Panc1 (cell line): Measurements from ENCODE around the gene IL22RA1. TPM values are rescaled to one million over a fixed set of nuclear protein-coding genes. Genes with fewer than 3 reads are reported as not detected.

Experiments used
- ATAC-seq: fragments of 200-7000 bp; cut with Tn5 transposase; 2 replicates; pipeline ENCODE4 v1.9.1; 2020; ENCODE audit warnings: mild to moderate bottlenecking, moderate library complexity
- BruUV-seq: library from RNA; stranded (reverse); fragments of 400-500 nt; replicated peaks from 2 replicates; lab custom pipeline; 2021; lab: Mats Ljungman, UMichigan
- CTCF ChIA-PET: fragments of 300-600 bp; sonication (Branson Sonifier 250); formaldehyde crosslinking; loops from one replicate; lab custom pipeline; 2022; ENCODE audit warnings: antibody characterized with exemption; lab: Charles Lee
- POLR2A ChIA-PET: fragments of 300-600 bp; sonication (Branson Sonifier 250); formaldehyde crosslinking; loops from one replicate; lab custom pipeline; 2022; ENCODE audit warnings: antibody characterized with exemption; lab: Charles Lee
- DNase-seq: peaks from one replicate; pipeline ENCODE4 v3.0.0-alpha.2; 2010; ENCODE audit warnings: low read depth, low spot score
- H3K27ac ChIP-seq: 2 replicates; pipeline ENCODE4 v1.5.1; 2011; ENCODE audit warnings: mild to moderate bottlenecking, low read length, inconsistent platforms
- H3K27me3 ChIP-seq: fragments of 200-500 bp; sonication (Bioruptor generic); 2 replicates; pipeline ENCODE4 v1.6.0; 2014; ENCODE audit warnings: low read length, inconsistent platforms; ENCODE audit not compliant: control insufficient read depth, insufficient read depth
- H3K36me3 ChIP-seq: fragments of 200-500 bp; sonication (Bioruptor generic); 2 replicates; pipeline ENCODE4 v1.5.1; 2014; ENCODE audit warnings: inconsistent platforms, mild to moderate bottlenecking, low read length, moderate library complexity; ENCODE audit not compliant: control insufficient read depth, insufficient read depth
- H3K4me1 ChIP-seq: 2 replicates; pipeline ENCODE4 v1.5.1; 2011; ENCODE audit warnings: inconsistent platforms, mild to moderate bottlenecking, low read length, moderate library complexity; ENCODE audit not compliant: control insufficient read depth, insufficient read depth
- H3K4me3 ChIP-seq, 2 experiments: 2 replicates each; pipeline ENCODE4 v1.5.1; 2011 to 2012; ENCODE audit warnings: low read depth in 2 of 2, low read length in 2 of 2, mild to moderate bottlenecking in 2 of 2, inconsistent platforms in 1 of 2, moderate library complexity in 1 of 2
- H3K9me3 ChIP-seq: fragments of 200-500 bp; sonication (Bioruptor generic); 2 replicates; pipeline ENCODE4 v1.5.1; 2014; ENCODE audit warnings: low read depth, mild to moderate bottlenecking, inconsistent platforms, low read length, moderate library complexity; ENCODE audit not compliant: control insufficient read depth, insufficient read depth
- CTCF ChIP-seq: fragments of 450-650 bp; IDR thresholded peaks from 2 replicates; pipeline ENCODE4 v1.5.1; 2017; ENCODE audit warnings: mild to moderate bottlenecking
- POLR2AphosphoS5 ChIP-seq: IDR thresholded peaks from 2 replicates; pipeline ENCODE4 v1.6.1; 2012; ENCODE audit warnings: mild to moderate bottlenecking, low read depth, low read length, moderate library complexity
- REST ChIP-seq, 2 experiments: IDR thresholded peaks; 2 replicates each; pipeline ENCODE4 v1.6.1; 2011 to 2012; ENCODE audit warnings: low read depth in 2 of 2, control low read depth in 1 of 2, low read length in 1 of 2, mild to moderate bottlenecking in 1 of 2, moderate library complexity in 1 of 2; ENCODE audit not compliant: insufficient read depth in 1 of 2
- SIN3A ChIP-seq: IDR thresholded peaks from 2 replicates; pipeline ENCODE4 v1.6.1; 2012; ENCODE audit warnings: low read depth, mild to moderate bottlenecking, low read length, moderate library complexity, borderline replicate concordance; ENCODE audit not compliant: insufficient read depth
- TCF7L2 ChIP-seq: IDR thresholded peaks from 2 replicates; pipeline ENCODE4 v1.6.1; 2011; ENCODE audit warnings: mild to moderate bottlenecking, low read depth, low read length, inconsistent platforms
- in situ Hi-C: cut with HindIII; loops from 2 replicates; pipeline ENCODE4 v1.10.0; 2016; ENCODE audit warnings: low sequenced_read_pairs, low pct_unique_long_range_greater_than_20kb
- intact Hi-C: fragments of 100-400 bp; cut with micrococcal nuclease; formaldehyde crosslinking; loops from one replicate; pipeline ENCODE4 v1.10.0; 2022; ENCODE audit not compliant: unreplicated experiment
- total RNA-seq: library from RNA; stranded (reverse); gene quantifications from one replicate; pipeline ENCODE4 v1.2.1, GENCODE V29; 2021; ENCODE audit not compliant: unreplicated experiment

IL22RA1 gene
- total RNA-seq, 1 experiment from 2014 or later, result 1.1 TPM

- no peak for TF ChIP-seq POLR2AphosphoS5
- no peak for TF ChIP-seq REST (IDR thresholded peaks at IDR 0.05; ENCODE audit: insufficient read depth in 1 of 2, low read depth in 2 of 2, low read length in 1 of 2)
- TF ChIP-seq CTCF, result no peak
- no peak for TF ChIP-seq SIN3A
- TF ChIP-seq TCF7L2, result no peak
- Histone ChIP-seq H3K4me3 (no peak overlapping the region), H3K27ac (no peak overlapping the region), H3K9me3 (no peaks in the 10 kb centered on the region; the same call in 1 of the 2 replicates), H3K4me1 (no peaks in the 10 kb centered on the region), H3K36me3 (no peaks in the 10 kb centered on the region), H3K27me3 (no peaks in the 10 kb centered on the region)
- ChIA-PET CTCF (no interaction called here), POLR2A (no interaction called here)
- in situ Hi-C loops, result no loop called here
- no TSS peak for BruUV-seq
- DNase-seq, result no peak
- intact Hi-C loops, result no loop called here
- no peak for ATAC-seq
Observed at GRCh38 chr1:24134376-24134775, 8.6 kb downstream of the IL22RA1 start.

- ChIA-PET POLR2A (no interaction called here), CTCF (no interaction called here)
- intact Hi-C loops (no loop called here), in situ Hi-C loops (no loop called here)
- no peak overlapping the region for H3K27ac ChIP-seq
- H3K27me3 ChIP-seq, result no peaks in the 10 kb centered on the region
- ATAC-seq (no peak), DNase-seq (no peak)
- H3K4me1 ChIP-seq, result no peaks in the 10 kb centered on the region
- no peak overlapping the region for H3K4me3 ChIP-seq
- H3K9me3 ChIP-seq, result no peaks in the 10 kb centered on the region; the same call in 1 of the 2 replicates
- no TSS peak for BruUV-seq
- TF ChIP-seq CTCF (no peak), SIN3A (no peak), TCF7L2 (no peak), POLR2AphosphoS5 (no peak), REST (IDR thresholded peaks at IDR 0.05; ENCODE audit: insufficient read depth in 1 of 2, low read depth in 2 of 2, low read length in 1 of 2) (no peak)
- no peaks in the 10 kb centered on the region for H3K36me3 ChIP-seq
Observed at GRCh38 chr1:24133819-24134218, 9.1 kb downstream of the IL22RA1 start.
